ENCODE results near the gene PNPLA6.

The PNPLA6 gene

DNA sequence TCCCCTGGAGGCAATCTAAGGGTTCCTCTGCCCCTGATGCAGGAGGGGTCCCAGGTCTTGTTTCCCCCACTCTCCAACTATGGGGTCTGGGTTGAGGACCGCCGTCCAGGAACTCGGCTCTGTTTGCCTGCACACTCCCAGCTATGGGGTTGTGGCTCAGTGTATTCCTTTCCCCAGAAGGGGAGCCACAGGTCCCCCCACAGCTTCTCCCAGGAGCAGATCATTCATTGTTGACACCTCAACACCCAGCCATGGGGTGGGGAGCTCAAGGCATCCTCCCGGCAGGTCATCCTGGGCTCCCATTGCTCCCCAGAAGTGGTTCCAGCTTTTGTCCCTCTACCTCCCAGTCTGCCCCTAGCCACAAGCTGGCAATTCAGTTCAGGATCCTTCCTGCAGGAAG lies 18.6 kb upstream of the PNPLA6 start:
- H3K36me3 ChIP-seq (ENCODE audit: insufficient read depth, low read depth, low read length): peaks cover 4% of the 10 kb centered on the region; the same call in 1 of the 2 replicates
- H3K9ac ChIP-seq (ENCODE audit: low read depth, low read length): peak overlapping the region; percentile 94
- H3K27ac ChIP-seq (ENCODE audit: low read length): peak overlapping the region; percentile 72
- peaks cover 5% of the 10 kb centered on the region; the same call in 1 of the 2 replicates for H3K4me1 ChIP-seq (ENCODE audit: insufficient read depth, low read length)
- H3K4me3 ChIP-seq (ENCODE audit: low read length): peak overlapping the region; percentile 81
- no peaks in the 10 kb centered on the region for H3K27me3 ChIP-seq (ENCODE audit: insufficient read depth, low read length)
- no peaks in the 10 kb centered on the region for H3K9me3 ChIP-seq (ENCODE audit: insufficient read depth, low read depth, low read length)

GRCh38 chr19:7519361-7520130 lies 16.0 kb upstream of the PNPLA6 start:
- H3K27ac ChIP-seq (ENCODE audit: low read length): no peak overlapping the region
- H3K4me1 ChIP-seq (ENCODE audit: insufficient read depth, low read length): peaks cover 5% of the 10 kb centered on the region; the same call in 1 of the 2 replicates
- H3K9ac ChIP-seq (ENCODE audit: low read depth, low read length): no peak overlapping the region
- H3K36me3 ChIP-seq (ENCODE audit: insufficient read depth, low read depth, low read length): peaks cover 4% of the 10 kb centered on the region; the same call in 1 of the 2 replicates
- H3K27me3 ChIP-seq (ENCODE audit: insufficient read depth, low read length): no peaks in the 10 kb centered on the region
- H3K4me3 ChIP-seq (ENCODE audit: low read length): no peak overlapping the region
- no peaks in the 10 kb centered on the region for H3K9me3 ChIP-seq (ENCODE audit: insufficient read depth, low read depth, low read length)

GRCh38 chr19:7520131-7521051 lies 15.1 kb upstream of the PNPLA6 start:
- H3K4me1 ChIP-seq (ENCODE audit: insufficient read depth, low read length): peaks cover 3% of the 10 kb centered on the region; the same call in 1 of the 2 replicates
- H3K36me3 ChIP-seq (ENCODE audit: insufficient read depth, low read depth, low read length): peaks cover 4% of the 10 kb centered on the region; the same call in 1 of the 2 replicates
- H3K4me3 ChIP-seq (ENCODE audit: low read length): no peak overlapping the region
- no peaks in the 10 kb centered on the region for H3K9me3 ChIP-seq (ENCODE audit: insufficient read depth, low read depth, low read length)
- H3K27ac ChIP-seq (ENCODE audit: low read length): no peak overlapping the region
- H3K9ac ChIP-seq (ENCODE audit: low read depth, low read length): no peak overlapping the region
- H3K27me3 ChIP-seq (ENCODE audit: insufficient read depth, low read length): no peaks in the 10 kb centered on the region

GRCh38 chr19:7521551-7522071 lies 13.9 kb upstream of the PNPLA6 start:
- peak overlapping the region; percentile 63; the same call in 1 of the 2 replicates for H3K9ac ChIP-seq (ENCODE audit: low read depth, low read length)
- peak overlapping the region; percentile 68 for H3K4me3 ChIP-seq (ENCODE audit: low read length)
- H3K9me3 ChIP-seq (ENCODE audit: insufficient read depth, low read depth, low read length): no peaks in the 10 kb centered on the region
- H3K27ac ChIP-seq (ENCODE audit: low read length): no peak overlapping the region
- H3K36me3 ChIP-seq (ENCODE audit: insufficient read depth, low read depth, low read length): peaks cover 4% of the 10 kb centered on the region; the same call in 1 of the 2 replicates
- H3K27me3 ChIP-seq (ENCODE audit: insufficient read depth, low read length): no peaks in the 10 kb centered on the region
- no peaks in the 10 kb centered on the region; the same call in 1 of the 2 replicates for H3K4me1 ChIP-seq (ENCODE audit: insufficient read depth, low read length)

GRCh38 chr19:7522072-7522922 lies 13.2 kb upstream of the PNPLA6 start, which contains the start of gene MCOLN1:
Gene MCOLN1, plus strand, starts transcription at chr19:7522624. Its CDS starts 127 bp downstream, at chr19:7522751.
- peaks cover 4% of the 10 kb centered on the region; the same call in 1 of the 2 replicates for H3K36me3 ChIP-seq (ENCODE audit: insufficient read depth, low read depth, low read length)
- H3K9ac ChIP-seq (ENCODE audit: low read depth, low read length): peak within 1 kb of the TSS; percentile 66
- no peak within 1 kb of the TSS for H3K27ac ChIP-seq (ENCODE audit: low read length)
- no peaks in the 10 kb centered on the region for H3K9me3 ChIP-seq (ENCODE audit: insufficient read depth, low read depth, low read length)
- H3K4me3 ChIP-seq (ENCODE audit: low read length): peak within 1 kb of the TSS; percentile 68
- H3K27me3 ChIP-seq (ENCODE audit: insufficient read depth, low read length): no peaks in the 10 kb centered on the region
- no peaks in the 10 kb centered on the region for H3K4me1 ChIP-seq (ENCODE audit: insufficient read depth, low read length)

DNA sequence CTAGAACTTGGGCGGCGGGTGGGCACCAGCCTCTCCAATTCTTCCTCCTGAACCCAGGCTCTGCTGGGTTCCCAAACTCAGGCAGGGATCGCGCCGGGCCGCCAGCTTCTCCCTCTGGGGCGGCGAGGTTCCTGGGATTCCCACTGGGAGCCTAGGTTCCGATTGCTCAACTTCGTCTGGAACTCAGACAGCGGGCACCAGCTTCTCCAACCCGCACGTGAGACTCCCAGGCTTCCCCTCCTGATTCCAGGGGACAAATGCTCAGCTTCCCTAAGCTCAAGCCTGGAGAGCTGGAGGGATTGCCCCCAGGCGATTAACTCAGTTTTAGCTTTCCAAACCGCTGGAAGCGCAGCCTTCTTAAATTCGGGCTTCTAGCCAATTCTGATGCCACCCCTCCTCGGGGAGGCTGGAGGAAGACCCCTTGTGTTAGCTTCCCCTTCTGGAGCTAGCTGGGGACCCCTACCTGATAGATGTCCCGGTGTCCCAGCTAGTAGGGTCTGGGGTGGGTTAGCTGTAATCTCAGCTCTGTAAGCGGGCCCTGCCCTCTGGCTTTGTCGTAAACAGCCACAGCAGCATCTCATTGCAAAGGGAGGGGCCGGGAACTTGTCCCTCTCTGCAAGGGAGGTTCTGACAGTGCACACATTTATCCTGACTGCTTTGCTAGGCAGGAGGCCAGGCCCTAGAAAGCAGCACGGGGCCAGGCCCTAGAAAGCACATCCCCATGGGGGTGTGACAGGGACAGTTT lies 12.4 kb upstream of the PNPLA6 start:
- no peaks in the 10 kb centered on the region for H3K4me1 ChIP-seq (ENCODE audit: insufficient read depth, low read length)
- peaks cover 4% of the 10 kb centered on the region; the same call in 1 of the 2 replicates for H3K36me3 ChIP-seq (ENCODE audit: insufficient read depth, low read depth, low read length)
- peak overlapping the region; percentile 66; the same call in 1 of the 2 replicates for H3K9ac ChIP-seq (ENCODE audit: low read depth, low read length)
- H3K27me3 ChIP-seq (ENCODE audit: insufficient read depth, low read length): no peaks in the 10 kb centered on the region
- H3K4me3 ChIP-seq (ENCODE audit: low read length): peak overlapping the region; percentile 68
- H3K9me3 ChIP-seq (ENCODE audit: insufficient read depth, low read depth, low read length): no peaks in the 10 kb centered on the region
- no peak overlapping the region for H3K27ac ChIP-seq (ENCODE audit: low read length)

- no peaks in the 10 kb centered on the region for H3K4me1 ChIP-seq (ENCODE audit: insufficient read depth, low read length)
Observed at GRCh38 chr19:7524523-7524922, 11.0 kb upstream of the PNPLA6 start.

DNA sequence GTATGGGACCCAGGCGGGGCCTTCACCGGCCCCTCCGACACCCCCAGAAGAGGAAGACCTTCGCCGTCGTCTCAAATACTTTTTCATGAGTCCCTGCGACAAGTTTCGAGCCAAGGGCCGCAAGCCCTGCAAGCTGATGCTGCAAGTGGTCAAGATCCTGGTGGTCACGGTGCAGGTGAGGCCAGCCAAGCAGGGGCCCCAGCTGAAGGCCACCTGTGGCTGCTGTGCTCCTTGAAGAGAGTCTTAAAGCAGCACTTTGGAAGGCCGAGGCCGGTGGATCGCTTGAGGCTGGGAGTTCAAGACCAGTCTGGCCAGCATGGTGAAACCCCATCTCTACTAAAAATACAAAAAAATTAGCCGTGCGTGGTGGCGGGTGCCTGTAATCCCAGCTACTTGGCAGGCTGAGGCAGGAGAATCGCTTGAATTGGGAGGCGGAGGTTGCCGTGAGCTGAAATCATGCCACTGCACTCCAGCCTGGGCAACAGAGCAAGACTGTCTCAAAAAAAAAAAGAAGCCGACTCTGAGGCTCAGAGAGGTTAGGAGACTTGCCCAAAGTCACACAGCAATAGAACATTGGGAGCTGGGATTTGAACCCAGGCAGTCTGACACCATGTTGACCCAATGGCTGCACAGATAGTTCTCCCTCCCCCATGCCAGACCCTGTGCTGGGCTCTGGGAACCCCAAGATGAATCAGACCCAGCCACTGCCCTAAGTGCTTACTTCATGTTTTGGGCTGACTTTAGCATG lies 10.4 kb upstream of the PNPLA6 start:
- no peaks in the 10 kb centered on the region for H3K4me1 ChIP-seq (ENCODE audit: insufficient read depth, low read length)
- H3K36me3 ChIP-seq (ENCODE audit: insufficient read depth, low read depth, low read length): peaks cover 4% of the 10 kb centered on the region; the same call in 1 of the 2 replicates
- no peak overlapping the region for H3K27ac ChIP-seq (ENCODE audit: low read length)
- no peaks in the 10 kb centered on the region for H3K27me3 ChIP-seq (ENCODE audit: insufficient read depth, low read length)
- H3K9ac ChIP-seq (ENCODE audit: low read depth, low read length): no peak overlapping the region
- no peak overlapping the region for H3K4me3 ChIP-seq (ENCODE audit: low read length)
- no peaks in the 10 kb centered on the region for H3K9me3 ChIP-seq (ENCODE audit: insufficient read depth, low read depth, low read length)

More at GRCh38 chr19:7524523-7524922, 11.0 kb upstream of the PNPLA6 start:
- Histone ChIP-seq H3K9me3 (ENCODE audit: insufficient read depth, low read depth, low read length) (no peaks in the 10 kb centered on the region), H3K27ac (ENCODE audit: low read length) (no peak overlapping the region), H3K4me3 (ENCODE audit: low read length) (no peak overlapping the region), H3K36me3 (ENCODE audit: insufficient read depth, low read depth, low read length) (peaks cover 2% of the 10 kb centered on the region; the same call in 1 of the 2 replicates), H3K27me3 (ENCODE audit: insufficient read depth, low read length) (no peaks in the 10 kb centered on the region), H3K9ac (ENCODE audit: low read depth, low read length) (no peak overlapping the region)

DNA sequence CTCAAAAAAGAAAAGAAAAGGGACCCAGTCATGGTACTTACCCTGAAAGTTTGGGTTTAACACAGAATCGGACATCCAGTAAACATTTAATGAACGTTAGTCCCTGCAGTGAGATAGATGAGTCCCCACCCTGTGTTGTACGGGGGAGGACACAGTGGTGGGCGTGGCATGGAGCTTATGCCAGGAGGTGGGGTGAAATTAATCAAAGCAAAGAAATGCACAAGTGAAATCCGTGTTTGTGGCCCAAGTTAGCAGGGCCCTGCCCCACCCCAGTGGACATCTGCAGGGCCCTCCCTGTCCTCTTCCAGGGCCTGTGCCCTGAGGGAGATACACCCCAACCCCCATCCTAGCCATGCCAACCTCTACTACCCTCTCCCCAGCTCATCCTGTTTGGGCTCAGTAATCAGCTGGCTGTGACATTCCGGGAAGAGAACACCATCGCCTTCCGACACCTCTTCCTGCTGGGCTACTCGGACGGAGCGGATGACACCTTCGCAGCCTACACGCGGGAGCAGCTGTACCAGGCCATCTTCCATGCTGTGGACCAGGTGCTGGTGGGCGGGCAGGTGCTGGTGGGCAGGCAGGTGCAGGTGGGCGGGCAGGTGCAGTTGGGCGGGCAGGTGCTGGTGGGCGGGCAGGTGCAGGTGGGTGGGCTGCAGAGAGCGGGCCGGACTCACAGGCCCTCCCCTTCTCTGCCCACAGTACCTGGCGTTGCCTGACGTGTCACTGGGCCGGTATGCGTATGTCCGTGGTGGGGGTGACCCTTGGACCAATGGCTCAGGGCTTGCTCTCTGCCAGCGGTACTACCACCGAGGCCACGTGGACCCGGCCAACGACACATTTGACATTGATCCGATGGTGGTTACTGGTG lies 9.2 kb upstream of the PNPLA6 start:
- no peaks in the 10 kb centered on the region for H3K4me1 ChIP-seq (ENCODE audit: insufficient read depth, low read length)
- peaks cover 4% of the 10 kb centered on the region; the same call in 1 of the 2 replicates for H3K36me3 ChIP-seq (ENCODE audit: insufficient read depth, low read depth, low read length)
- H3K4me3 ChIP-seq (ENCODE audit: low read length): no peak overlapping the region

More for the DNA sequence above, 9.2 kb upstream of the PNPLA6 start:
- Histone ChIP-seq H3K27me3 (ENCODE audit: insufficient read depth, low read length) (no peaks in the 10 kb centered on the region), H3K9ac (ENCODE audit: low read depth, low read length) (no peak overlapping the region), H3K9me3 (ENCODE audit: insufficient read depth, low read depth, low read length) (no peaks in the 10 kb centered on the region), H3K27ac (ENCODE audit: low read length) (no peak overlapping the region)
